Karpas-422 (cell line): ENCODE results near the gene EHBP1. TPM values are rescaled to one million over a fixed set of nuclear protein-coding genes. Genes with fewer than 3 reads are reported as not detected.
A peak's percentile ranks its signal among the peaks of the same experiment; 100 is the strongest.
"Not testable (repeated sequence)": the region's sequence is repeated elsewhere in the genome, so short reads cannot be mapped to it uniquely, and the experiment has no call there.

Source experiments
- DNase-seq: peaks from one replicate; pipeline ENCODE4 v3.0.0-alpha.2; 2015
- H2AFZ ChIP-seq: fragments of 200-600 bp; sonication (generic); 2 replicates; pipeline ENCODE4 v1.6.1; 2014; ENCODE audit warnings: antibody characterized with exemption, low read length, mixed read lengths
- H3K27ac ChIP-seq: fragments of 200-600 bp; sonication (generic); 2 replicates; pipeline ENCODE4 v1.5.1; 2014; ENCODE audit warnings: mild to moderate bottlenecking, low read length, moderate library complexity
- H3K27me3 ChIP-seq: fragments of 200-600 bp; sonication (generic); 2 replicates; pipeline ENCODE4 v1.6.1; 2014; ENCODE audit warnings: low read length, mixed read lengths
- H3K36me3 ChIP-seq: fragments of 200-600 bp; sonication (generic); 2 replicates; pipeline ENCODE4 v1.6.1; 2014; ENCODE audit warnings: low read length, mixed read lengths; ENCODE audit not compliant: insufficient read depth
- H3K4me1 ChIP-seq: fragments of 200-600 bp; sonication (generic); 2 replicates; pipeline ENCODE4 v1.6.1; 2014; ENCODE audit warnings: mild to moderate bottlenecking, low read length, mixed read lengths
- H3K4me2 ChIP-seq: fragments of 200-600 bp; sonication (generic); 2 replicates; pipeline ENCODE4 v1.6.1; 2014; ENCODE audit warnings: low read length, low read depth, mild to moderate bottlenecking; ENCODE audit not compliant: poor library complexity, severe bottlenecking
- H3K4me3 ChIP-seq: fragments of 200-600 bp; sonication (generic); 2 replicates; pipeline ENCODE4 v1.5.1; 2014; ENCODE audit warnings: mild to moderate bottlenecking, antibody characterized with exemption, low read length, mixed read lengths
- H3K79me2 ChIP-seq: fragments of 200-600 bp; sonication (generic); 2 replicates; pipeline ENCODE4 v1.6.1; 2014; ENCODE audit warnings: mild to moderate bottlenecking, low read length, mixed read lengths
- H3K9ac ChIP-seq: fragments of 200-600 bp; sonication (generic); 2 replicates; pipeline ENCODE4 v1.6.0; 2014; ENCODE audit warnings: low read length
- H3K9me2 ChIP-seq: fragments of 200-600 bp; sonication (generic), shearing (Covaris generic); replicated peaks from 2 replicates; pipeline ENCODE4 v1.6.0; 2014; ENCODE audit warnings: mild to moderate bottlenecking, low read length, moderate library complexity; ENCODE audit not compliant: insufficient read depth
- H3K9me3 ChIP-seq: fragments of 300-700, 200-600 bp; sonication (generic); 2 replicates; pipeline ENCODE4 v1.6.1; 2014; ENCODE audit warnings: low read length, mixed read lengths
- H4K20me1 ChIP-seq: fragments of 200-600 bp; sonication (generic); 2 replicates; pipeline ENCODE4 v1.6.1; 2014; ENCODE audit warnings: mild to moderate bottlenecking, antibody characterized with exemption, low read length, low read depth; ENCODE audit not compliant: insufficient read depth
- total RNA-seq: library from RNA; depleted of rRNA; stranded (reverse); fragments of >200 nt; shearing (Covaris generic); gene quantifications from 2 replicates; pipeline ENCODE4 v1.2.3, GENCODE V29; 2014; ENCODE audit warnings: low replicate concordance

The EHBP1 gene
- total RNA-seq, 1 experiment from 2014 or later, result 32.2 TPM

- not testable (repeated sequence) for H3K27ac ChIP-seq, H3K4me3 ChIP-seq, H3K79me2 ChIP-seq, H3K9me3 ChIP-seq, H2AFZ ChIP-seq, H4K20me1 ChIP-seq, H3K9me2 ChIP-seq, H3K4me1 ChIP-seq, H3K9ac ChIP-seq, DNase-seq, H3K36me3 ChIP-seq, H3K4me2 ChIP-seq, H3K27me3 ChIP-seq
Measured at GRCh38 chr2:63074399-63074798, 368.9 kb downstream of the EHBP1 start.

- no peak overlapping the region for H3K4me3 ChIP-seq
- no peaks in the 10 kb centered on the region for H4K20me1 ChIP-seq
- no peak overlapping the region for H3K27ac ChIP-seq
- H3K4me2 ChIP-seq, result no peak overlapping the region
- H3K9me2 ChIP-seq, result no peaks in the 10 kb centered on the region
- H3K79me2 ChIP-seq, result no peaks in the 10 kb centered on the region
- no peaks in the 10 kb centered on the region for H3K27me3 ChIP-seq
- DNase-seq, result peak; percentile 90
- H3K9me3 ChIP-seq, result no peaks in the 10 kb centered on the region
- no peak overlapping the region for H2AFZ ChIP-seq
- H3K4me1 ChIP-seq, result no peaks in the 10 kb centered on the region
- no peak overlapping the region for H3K9ac ChIP-seq
- no peaks in the 10 kb centered on the region for H3K36me3 ChIP-seq
Measured at GRCh38 chr2:63078852-63079606, 373.5 kb downstream of the EHBP1 start.

GRCh38 chr2:63081404-63081803 is 375.9 kb downstream of the EHBP1 start:
- Histone ChIP-seq H3K79me2 (no peaks in the 10 kb centered on the region), H3K4me3 (no peak overlapping the region), H2AFZ (no peak overlapping the region), H3K36me3 (no peaks in the 10 kb centered on the region), H3K4me2 (no peak overlapping the region), H3K9ac (no peak overlapping the region), H3K4me1 (no peaks in the 10 kb centered on the region), H3K27me3 (no peaks in the 10 kb centered on the region), H3K9me3 (no peaks in the 10 kb centered on the region), H3K27ac (no peak overlapping the region), H4K20me1 (no peaks in the 10 kb centered on the region), H3K9me2 (no peaks in the 10 kb centered on the region)
- no peak for DNase-seq

- Histone ChIP-seq H4K20me1 (no peaks in the 10 kb centered on the region), H3K36me3 (no peaks in the 10 kb centered on the region), H3K4me1 (no peaks in the 10 kb centered on the region), H3K9ac (no peak overlapping the region), H3K27ac (no peak overlapping the region), H3K4me3 (no peak overlapping the region), H2AFZ (no peak overlapping the region), H3K79me2 (no peaks in the 10 kb centered on the region), H3K9me2 (no peaks in the 10 kb centered on the region), H3K4me2 (no peak overlapping the region), H3K9me3 (no peaks in the 10 kb centered on the region), H3K27me3 (no peaks in the 10 kb centered on the region)
- DNase-seq, result no peak
Measured at GRCh38 chr2:63086687-63087086, 381.2 kb downstream of the EHBP1 start.

- no peak overlapping the region for H2AFZ ChIP-seq
- no peak overlapping the region for H3K9ac ChIP-seq
- H3K4me2 ChIP-seq, result no peak overlapping the region
- no peak overlapping the region for H3K4me3 ChIP-seq
- no peaks in the 10 kb centered on the region for H3K79me2 ChIP-seq
- no peak for DNase-seq
- H3K9me2 ChIP-seq, result no peaks in the 10 kb centered on the region
- no peaks in the 10 kb centered on the region for H3K9me3 ChIP-seq
- H4K20me1 ChIP-seq, result no peaks in the 10 kb centered on the region
- H3K36me3 ChIP-seq, result no peaks in the 10 kb centered on the region
- no peak overlapping the region for H3K27ac ChIP-seq
- no peaks in the 10 kb centered on the region for H3K4me1 ChIP-seq
- no peaks in the 10 kb centered on the region for H3K27me3 ChIP-seq
Measured at GRCh38 chr2:63092401-63092800, 386.9 kb downstream of the EHBP1 start.

- no peaks in the 10 kb centered on the region for H3K9me3 ChIP-seq
- no peaks in the 10 kb centered on the region for H3K79me2 ChIP-seq
- H3K9ac ChIP-seq, result no peak overlapping the region
- no peaks in the 10 kb centered on the region for H3K4me1 ChIP-seq
- H3K4me2 ChIP-seq, result no peak overlapping the region
- no peaks in the 10 kb centered on the region for H3K27me3 ChIP-seq
- no peaks in the 10 kb centered on the region for H4K20me1 ChIP-seq
- no peak overlapping the region for H3K4me3 ChIP-seq
- no peaks in the 10 kb centered on the region for H3K36me3 ChIP-seq
- DNase-seq, result no peak
- no peak overlapping the region for H2AFZ ChIP-seq
- no peak overlapping the region for H3K27ac ChIP-seq
- no peaks in the 10 kb centered on the region for H3K9me2 ChIP-seq
Measured at GRCh38 chr2:63092857-63093256, 387.3 kb downstream of the EHBP1 start.

GRCh38 chr2:63093502-63093901 is 388.0 kb downstream of the EHBP1 start:
- Histone ChIP-seq H3K4me2 (no peak overlapping the region), H3K9me3 (no peaks in the 10 kb centered on the region), H3K79me2 (no peaks in the 10 kb centered on the region), H3K27ac (no peak overlapping the region), H4K20me1 (no peaks in the 10 kb centered on the region), H3K9ac (no peak overlapping the region), H3K4me1 (no peaks in the 10 kb centered on the region), H3K27me3 (no peaks in the 10 kb centered on the region), H3K36me3 (no peaks in the 10 kb centered on the region), H3K9me2 (no peaks in the 10 kb centered on the region), H3K4me3 (no peak overlapping the region), H2AFZ (no peak overlapping the region)
- DNase-seq, result no peak
